Measurements from ENCODE around the gene MIGA2. TPM values are rescaled to one million over a fixed set of nuclear protein-coding genes. Genes with fewer than 3 reads are reported as not detected.

Gene MIGA2
- total RNA-seq, 1 donor from 2014 or later = 12.0 TPM

DNA sequence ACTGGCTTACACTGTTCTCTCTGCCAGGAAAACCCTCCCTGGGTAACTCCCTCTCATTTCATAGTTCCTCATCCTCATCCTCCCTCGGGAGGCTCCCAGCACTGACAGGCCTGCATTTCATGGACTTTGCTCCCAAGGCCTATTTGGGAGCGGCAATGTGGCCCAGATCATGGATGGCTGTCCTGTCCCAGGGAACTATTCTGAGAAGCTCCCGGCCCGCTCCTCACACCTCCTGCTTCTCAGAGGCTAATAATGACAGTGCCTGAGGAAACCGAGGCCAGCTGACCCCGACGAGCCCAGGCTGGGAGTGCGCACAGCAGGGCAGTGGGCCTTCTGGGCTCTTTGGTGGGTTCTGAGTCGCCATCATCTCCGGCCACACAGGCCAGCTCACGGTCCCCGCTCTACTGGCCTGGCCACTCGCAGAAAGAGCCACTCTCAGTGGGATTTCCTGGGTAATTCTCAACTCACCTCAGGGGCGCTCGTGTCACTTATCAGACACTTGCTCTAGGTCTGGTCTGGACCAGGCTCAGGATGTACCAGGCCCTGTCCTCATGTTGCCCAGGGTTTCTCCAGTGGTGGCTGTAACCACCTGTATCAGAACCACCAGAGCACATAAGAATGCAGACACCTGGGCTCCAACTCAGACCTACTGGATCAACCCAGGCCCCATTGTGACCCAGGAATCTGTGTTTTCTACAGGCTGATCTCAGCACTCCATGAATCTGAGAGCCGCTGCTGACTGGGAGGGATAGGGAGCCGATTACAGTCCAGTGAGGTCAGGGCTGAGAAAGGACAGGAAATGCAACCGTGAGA is 42.5 kb downstream of the MIGA2 start:
- Histone ChIP-seq H3K36me3 (ENCODE audit: control insufficient read depth in 3 of 3, insufficient read depth in 3 of 3, low read length in 3 of 3) (peaks cover 2 to 10% (median 3%) of the 10 kb centered on the region in 3 donors), H3K4me1 (ENCODE audit: control insufficient read depth in 3 of 3, insufficient read depth in 3 of 3, low read length in 3 of 3) (peaks cover 28 to 35% (median 33%) of the 10 kb centered on the region in 3 donors), H3K27ac (ENCODE audit: low read depth, low read length) (no peak overlapping the region), H3K9me3 (ENCODE audit: control insufficient read depth in 3 of 3, low read length in 3 of 3) (no peaks in the 10 kb centered on the region), H3K4me3 (ENCODE audit: low read length in 3 of 3) (no peak overlapping the region), H3K27me3 (ENCODE audit: control insufficient read depth in 3 of 3, insufficient read depth in 3 of 3, low read length in 3 of 3) (no peaks in the 10 kb centered on the region), H3K9ac (ENCODE audit: low read depth in 1 of 3, low read length in 3 of 3) (no peak overlapping the region)

DNA sequence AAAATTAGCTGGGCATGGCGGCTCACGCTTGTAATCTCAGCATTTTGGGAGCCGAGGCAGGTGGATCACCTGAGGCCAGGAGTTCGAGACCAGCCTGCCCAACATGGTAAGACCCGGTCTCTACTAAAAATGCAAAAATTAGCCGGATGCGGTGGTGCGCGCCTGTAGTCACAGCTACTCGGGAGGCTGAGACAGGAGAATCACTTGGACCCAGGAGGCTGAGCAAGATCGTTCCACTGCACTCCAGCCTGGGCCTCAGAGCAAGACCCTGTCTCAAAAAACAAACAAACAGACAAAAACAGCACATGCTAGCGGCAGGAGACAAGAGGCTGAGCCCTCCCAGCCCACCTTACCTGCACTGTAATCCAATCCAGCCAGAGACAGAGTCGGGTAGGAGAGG is 43.4 kb downstream of the MIGA2 start:
- peak overlapping the region in 1 of 3 donors; percentile 70 for H3K9ac ChIP-seq (ENCODE audit: low read depth in 1 of 3, low read length in 3 of 3)
- peaks cover 28 to 41% (median 39%) of the 10 kb centered on the region in 3 donors for H3K4me1 ChIP-seq (ENCODE audit: control insufficient read depth in 3 of 3, insufficient read depth in 3 of 3, low read length in 3 of 3)
- H3K27me3 ChIP-seq (ENCODE audit: control insufficient read depth in 3 of 3, insufficient read depth in 3 of 3, low read length in 3 of 3) = no peaks in the 10 kb centered on the region
- H3K36me3 ChIP-seq (ENCODE audit: control insufficient read depth in 3 of 3, insufficient read depth in 3 of 3, low read length in 3 of 3) = peaks cover 4 to 14% (median 5%) of the 10 kb centered on the region in 3 donors
- peak overlapping the region in 2 of 3 donors; percentile 79 to 91 for H3K4me3 ChIP-seq (ENCODE audit: low read length in 3 of 3)
- no peaks in the 10 kb centered on the region for H3K9me3 ChIP-seq (ENCODE audit: control insufficient read depth in 3 of 3, low read length in 3 of 3)
- H3K27ac ChIP-seq (ENCODE audit: low read depth, low read length) = peak overlapping the region; percentile 23

DNA sequence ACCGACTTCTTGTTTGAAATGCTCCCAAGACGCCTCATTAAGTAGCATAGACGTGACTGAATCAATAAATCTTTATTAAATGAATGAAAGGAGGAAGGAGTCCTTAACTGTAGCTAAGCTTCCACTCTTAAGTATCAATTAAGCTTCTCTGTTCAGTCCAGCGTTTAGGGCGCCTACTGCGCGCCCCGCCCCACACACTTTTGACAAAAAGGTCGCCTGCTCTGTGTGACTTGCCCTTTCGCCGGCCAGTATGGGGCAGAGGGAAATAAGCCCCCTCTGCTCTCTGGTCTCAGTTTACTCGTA is 43.8 kb downstream of the MIGA2 start:
- Histone ChIP-seq H3K9ac (ENCODE audit: low read depth in 1 of 3, low read length in 3 of 3) (peak overlapping the region; percentile 70 to 79 (median 78)), H3K4me1 (ENCODE audit: control insufficient read depth in 3 of 3, insufficient read depth in 3 of 3, low read length in 3 of 3) (peaks cover 28 to 41% (median 39%) of the 10 kb centered on the region in 3 donors), H3K9me3 (ENCODE audit: control insufficient read depth in 3 of 3, low read length in 3 of 3) (no peaks in the 10 kb centered on the region), H3K27me3 (ENCODE audit: control insufficient read depth in 3 of 3, insufficient read depth in 3 of 3, low read length in 3 of 3) (no peaks in the 10 kb centered on the region), H3K36me3 (ENCODE audit: control insufficient read depth in 3 of 3, insufficient read depth in 3 of 3, low read length in 3 of 3) (peaks cover 9 to 19% (median 9%) of the 10 kb centered on the region in 3 donors), H3K4me3 (ENCODE audit: low read length in 3 of 3) (peak overlapping the region; percentile 79 to 91 (median 88)), H3K27ac (ENCODE audit: low read depth, low read length) (peak overlapping the region; percentile 23)

DNA sequence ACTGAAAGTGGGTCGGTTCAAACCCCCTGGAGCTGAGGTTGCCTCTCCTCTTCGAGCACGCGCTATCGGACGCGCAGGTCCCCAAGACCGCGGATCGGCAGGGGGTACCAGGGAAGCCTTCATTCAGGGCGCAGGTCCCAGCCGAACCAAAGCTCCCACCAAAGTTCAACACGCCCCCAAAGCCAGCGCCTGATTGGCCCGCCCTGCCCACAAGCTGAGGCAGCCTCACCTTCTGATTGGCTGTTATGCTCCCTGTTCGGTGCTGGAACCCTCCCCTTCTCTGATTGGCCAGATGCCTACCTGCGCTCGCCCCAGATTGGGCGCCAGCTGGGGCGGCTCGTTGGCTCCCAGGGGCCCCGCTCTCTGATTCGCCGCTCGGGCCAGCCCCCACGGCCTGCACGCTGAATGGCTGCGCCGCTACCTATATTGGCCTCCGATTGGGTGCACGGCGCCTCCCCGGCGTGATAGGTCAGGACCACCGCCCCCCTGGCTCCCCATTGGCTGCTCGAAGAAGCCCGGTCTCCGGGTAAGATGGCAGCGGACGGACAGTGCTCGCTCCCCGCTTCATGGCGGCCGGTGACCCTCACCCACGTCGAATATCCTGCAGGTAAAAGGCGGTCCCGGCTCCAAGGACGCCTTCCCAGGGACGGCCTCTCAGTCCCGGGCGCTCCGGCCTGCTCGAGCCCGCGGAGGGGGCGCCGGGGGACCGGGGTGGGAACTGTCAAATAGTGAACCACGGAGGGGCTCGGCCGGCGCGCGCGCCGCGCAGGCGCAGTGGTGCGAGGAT is 44.4 kb downstream of the MIGA2 start, which contains the start of gene DOLPP1:
TSS of gene DOLPP1 (plus strand) at position 511 of the 787 bp plus-strand sequence. CDS start at position 532, 21 bp downstream.
- H3K4me3 ChIP-seq (ENCODE audit: low read length in 3 of 3) = peak within 1 kb of the TSS; percentile 79 to 91 (median 91)
- peaks cover 28 to 41% (median 39%) of the 10 kb centered on the region in 3 donors for H3K4me1 ChIP-seq (ENCODE audit: control insufficient read depth in 3 of 3, insufficient read depth in 3 of 3, low read length in 3 of 3)
- peak within 1 kb of the TSS; percentile 80 for H3K27ac ChIP-seq (ENCODE audit: low read depth, low read length)
- no peaks in the 10 kb centered on the region for H3K9me3 ChIP-seq (ENCODE audit: control insufficient read depth in 3 of 3, low read length in 3 of 3)
- peaks cover 14 to 24% (median 15%) of the 10 kb centered on the region in 3 donors for H3K36me3 ChIP-seq (ENCODE audit: control insufficient read depth in 3 of 3, insufficient read depth in 3 of 3, low read length in 3 of 3)
- no peaks in the 10 kb centered on the region for H3K27me3 ChIP-seq (ENCODE audit: control insufficient read depth in 3 of 3, insufficient read depth in 3 of 3, low read length in 3 of 3)
- H3K9ac ChIP-seq (ENCODE audit: low read depth in 1 of 3, low read length in 3 of 3) = peak within 1 kb of the TSS; percentile 77 to 90 (median 87)

DNA sequence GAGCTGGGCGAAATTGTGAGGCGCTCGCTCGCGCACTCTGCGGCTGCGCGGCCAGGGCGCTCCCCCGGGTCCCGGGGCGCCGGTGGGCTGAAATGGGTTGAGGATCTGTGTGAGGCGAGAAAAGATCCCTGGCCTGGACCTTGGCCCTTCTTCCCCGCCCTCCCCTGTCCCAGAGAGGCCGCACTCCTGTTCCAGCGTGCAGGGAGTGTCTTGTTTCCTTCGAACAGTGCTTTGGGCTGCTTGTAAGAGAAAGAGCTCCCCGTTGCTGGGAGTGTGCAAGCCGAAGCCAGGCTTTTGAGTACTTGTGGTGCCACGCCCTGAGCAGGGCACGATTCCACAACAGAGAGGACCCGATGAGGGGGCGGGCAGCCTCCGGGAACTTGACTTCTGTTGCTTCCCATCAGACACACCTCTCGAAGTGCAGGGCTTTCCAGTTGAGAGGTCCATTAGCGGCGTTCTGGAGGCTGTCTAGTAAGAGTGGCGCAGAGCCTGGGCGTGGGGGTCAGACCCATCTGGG is 45.0 kb downstream of the MIGA2 start:
- peak overlapping the region; percentile 80 for H3K27ac ChIP-seq (ENCODE audit: low read depth, low read length)
- H3K36me3 ChIP-seq (ENCODE audit: control insufficient read depth in 3 of 3, insufficient read depth in 3 of 3, low read length in 3 of 3) = peaks cover 21 to 31% (median 21%) of the 10 kb centered on the region in 3 donors
- no peaks in the 10 kb centered on the region for H3K9me3 ChIP-seq (ENCODE audit: control insufficient read depth in 3 of 3, low read length in 3 of 3)
- H3K9ac ChIP-seq (ENCODE audit: low read depth in 1 of 3, low read length in 3 of 3) = peak overlapping the region; percentile 77 to 90 (median 87)
- peaks cover 28 to 41% (median 39%) of the 10 kb centered on the region in 3 donors for H3K4me1 ChIP-seq (ENCODE audit: control insufficient read depth in 3 of 3, insufficient read depth in 3 of 3, low read length in 3 of 3)
- no peaks in the 10 kb centered on the region for H3K27me3 ChIP-seq (ENCODE audit: control insufficient read depth in 3 of 3, insufficient read depth in 3 of 3, low read length in 3 of 3)
- peak overlapping the region; percentile 78 to 91 (median 91) for H3K4me3 ChIP-seq (ENCODE audit: low read length in 3 of 3)

DNA sequence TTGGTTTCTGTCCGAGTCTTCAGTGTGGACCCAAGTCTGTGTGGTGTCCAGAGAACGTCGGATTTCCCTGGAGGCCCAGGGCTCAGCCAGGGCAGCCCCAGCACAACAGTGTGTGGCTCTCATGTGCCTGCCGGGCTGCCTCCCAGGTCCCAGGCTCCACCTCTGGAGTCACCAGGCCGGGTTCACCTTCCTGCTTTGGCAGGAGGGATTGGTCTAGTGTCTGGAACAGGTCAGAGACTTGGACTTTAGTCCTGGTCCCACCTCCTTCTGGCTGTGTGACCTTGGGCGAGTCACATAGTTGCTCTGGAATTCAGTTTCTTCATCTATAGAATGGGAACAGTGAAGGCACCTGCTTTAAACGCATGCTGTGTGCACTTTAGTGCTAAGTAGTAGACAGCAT is 47.7 kb downstream of the MIGA2 start:
- Histone ChIP-seq H3K9me3 (ENCODE audit: control insufficient read depth in 3 of 3, low read length in 3 of 3) (no peaks in the 10 kb centered on the region), H3K4me3 (ENCODE audit: low read length in 3 of 3) (no peak overlapping the region), H3K36me3 (ENCODE audit: control insufficient read depth in 3 of 3, insufficient read depth in 3 of 3, low read length in 3 of 3) (peaks cover 28 to 45% (median 40%) of the 10 kb centered on the region in 3 donors), H3K27ac (ENCODE audit: low read depth, low read length) (no peak overlapping the region), H3K4me1 (ENCODE audit: control insufficient read depth in 3 of 3, insufficient read depth in 3 of 3, low read length in 3 of 3) (peaks cover 28 to 41% (median 39%) of the 10 kb centered on the region in 3 donors), H3K27me3 (ENCODE audit: control insufficient read depth in 3 of 3, insufficient read depth in 3 of 3, low read length in 3 of 3) (no peaks in the 10 kb centered on the region), H3K9ac (ENCODE audit: low read depth in 1 of 3, low read length in 3 of 3) (peak overlapping the region in 1 of 3 donors; percentile 11)

DNA sequence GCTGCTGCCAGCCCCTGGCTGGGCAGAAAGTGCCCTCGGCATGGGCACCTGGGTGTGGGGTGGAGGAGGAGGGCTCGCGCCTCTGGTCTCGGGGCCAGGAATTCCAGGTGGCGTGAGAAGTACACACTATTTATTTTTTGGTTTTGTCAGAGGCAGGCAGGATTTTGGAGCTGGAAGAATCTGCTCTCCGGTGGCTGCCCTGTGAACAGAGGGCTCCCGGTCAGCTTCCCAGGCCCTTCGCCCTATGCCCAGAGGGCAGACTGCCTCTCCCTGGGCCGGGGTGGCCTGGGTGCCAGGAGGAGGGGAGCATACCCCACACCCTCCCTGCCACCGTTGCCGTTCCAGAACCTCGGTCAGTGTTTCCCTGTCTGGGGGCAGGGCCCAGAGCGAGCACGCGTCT is 52.8 kb downstream of the MIGA2 start:
- Histone ChIP-seq H3K36me3 (ENCODE audit: control insufficient read depth in 3 of 3, insufficient read depth in 3 of 3, low read length in 3 of 3) (peaks cover 42 to 50% (median 47%) of the 10 kb centered on the region in 3 donors), H3K9ac (ENCODE audit: low read depth in 1 of 3, low read length in 3 of 3) (no peak overlapping the region)

DNA sequence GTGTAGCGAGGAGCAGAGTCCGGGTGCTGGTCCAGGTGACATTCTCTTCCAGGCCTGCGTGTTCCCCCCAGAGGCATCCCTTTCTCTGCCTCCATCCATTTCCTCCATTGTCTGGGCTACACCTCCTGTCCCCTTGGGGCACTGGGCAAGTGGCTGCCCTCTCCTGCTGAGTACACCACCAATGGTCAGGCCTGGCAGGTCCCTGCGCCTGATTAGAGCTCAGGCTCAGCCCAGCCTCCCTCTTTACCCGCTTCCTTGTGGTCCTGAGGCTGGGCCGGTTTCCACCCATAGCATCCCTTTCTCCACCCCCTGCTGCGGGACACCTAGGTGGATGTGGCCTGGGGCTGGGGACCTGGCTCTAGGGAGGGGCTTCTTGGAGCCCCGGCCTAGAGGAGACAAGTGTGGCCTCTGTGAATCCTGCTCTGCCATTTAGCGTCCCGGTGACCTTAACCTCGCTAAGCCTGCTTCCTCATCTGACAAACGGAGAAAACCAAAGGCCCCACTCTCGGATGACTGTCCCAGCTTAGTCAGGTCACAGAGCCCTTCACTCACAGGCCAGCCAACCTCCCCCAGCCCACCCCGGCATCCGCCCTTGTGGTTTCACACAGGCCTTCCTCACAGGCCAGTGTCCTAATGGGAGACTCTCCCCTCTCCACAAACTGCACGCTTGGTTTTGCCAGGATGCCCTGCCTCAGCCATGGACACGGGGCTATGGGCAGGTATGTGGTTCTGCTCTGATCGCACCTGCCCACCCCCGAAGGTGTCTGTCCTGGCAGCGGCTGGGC is 57.4 kb downstream of the MIGA2 start:
- Histone ChIP-seq H3K36me3 (ENCODE audit: control insufficient read depth in 3 of 3, insufficient read depth in 3 of 3, low read length in 3 of 3) (peaks cover 47 to 51% (median 49%) of the 10 kb centered on the region in 3 donors), H3K27me3 (ENCODE audit: control insufficient read depth in 3 of 3, insufficient read depth in 3 of 3, low read length in 3 of 3) (no peaks in the 10 kb centered on the region), H3K27ac (ENCODE audit: low read depth, low read length) (peak overlapping the region; percentile 60), H3K4me1 (ENCODE audit: control insufficient read depth in 3 of 3, insufficient read depth in 3 of 3, low read length in 3 of 3) (peaks cover 7 to 12% (median 11%) of the 10 kb centered on the region in 3 donors), H3K9me3 (ENCODE audit: control insufficient read depth in 3 of 3, low read length in 3 of 3) (no peaks in the 10 kb centered on the region), H3K9ac (ENCODE audit: low read depth in 1 of 3, low read length in 3 of 3) (peak overlapping the region in 1 of 3 donors; percentile 54), H3K4me3 (ENCODE audit: low read length in 3 of 3) (no peak overlapping the region)

More for the DNA sequence above, 52.8 kb downstream of the MIGA2 start:
- Histone ChIP-seq H3K27ac (ENCODE audit: low read depth, low read length) (no peak overlapping the region), H3K27me3 (ENCODE audit: control insufficient read depth in 3 of 3, insufficient read depth in 3 of 3, low read length in 3 of 3) (no peaks in the 10 kb centered on the region), H3K4me1 (ENCODE audit: control insufficient read depth in 3 of 3, insufficient read depth in 3 of 3, low read length in 3 of 3) (peaks cover under 1 to 5% (median 4%) of the 10 kb centered on the region in 3 donors), H3K9me3 (ENCODE audit: control insufficient read depth in 3 of 3, low read length in 3 of 3) (no peaks in the 10 kb centered on the region), H3K4me3 (ENCODE audit: low read length in 3 of 3) (no peak overlapping the region)
